ENCODE results near the gene NUDT7. TPM values are rescaled to one million over a fixed set of nuclear protein-coding genes. Genes with fewer than 3 reads are reported as not detected.

NUDT7 gene
- total and polyA plus RNA-seq, 5 donors from 2014 or later, result 4.8 to 21.6 (median 19.3) TPM

DNA sequence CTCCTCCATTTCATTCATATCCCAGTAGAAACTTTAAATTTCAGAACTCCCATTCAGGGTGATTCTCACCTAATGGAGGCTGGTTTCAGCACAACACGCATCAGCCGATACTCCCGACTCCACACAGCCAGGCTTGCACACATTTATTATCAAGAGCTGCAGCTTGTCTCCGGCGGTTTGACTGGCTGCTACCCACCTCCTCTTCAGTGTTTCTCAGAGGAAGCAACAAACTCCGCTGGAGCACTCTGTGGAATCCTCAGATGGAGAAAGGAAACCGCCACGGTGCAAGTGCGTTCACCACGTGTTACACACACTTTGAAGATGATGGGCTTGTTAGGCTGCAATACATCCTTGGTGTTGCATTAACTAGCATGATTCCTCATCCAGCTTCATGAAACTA is 39.7 kb upstream of the NUDT7 start:
- H3K36me3 Mint-ChIP-seq, result no peaks in the 10 kb centered on the region
- H3K4me3 Mint-ChIP-seq, result no peak overlapping the region
- ATAC-seq (ENCODE audit: low read depth in 2 of 2) (no peak), DNase-seq (no peak)
- peaks cover 0 to 1% (median 0%) of the 10 kb centered on the region in 7 donors for H3K9me3 Mint-ChIP-seq
- Histone ChIP-seq H3K36me3 (ENCODE audit: control insufficient read depth, insufficient read depth, low read length) (no peaks in the 10 kb centered on the region), H3K9me3 (ENCODE audit: control insufficient read depth in 2 of 2, low read length in 2 of 2) (no peaks in the 10 kb centered on the region), H3K27ac (ENCODE audit: insufficient read depth, low read length, poor library complexity, severe bottlenecking) (no peak overlapping the region), H3K4me3 (ENCODE audit: low read depth, low read length) (no peak overlapping the region), H3K4me1 (ENCODE audit: control insufficient read depth, insufficient read depth, low read length, poor library complexity, severe bottlenecking) (no peaks in the 10 kb centered on the region), H3K27me3 (ENCODE audit: control insufficient read depth, insufficient read depth, low read length) (no peaks in the 10 kb centered on the region)
- H3K4me1 Mint-ChIP-seq, result no peaks in the 10 kb centered on the region
- H3K27ac Mint-ChIP-seq, result no peak overlapping the region
- H3K27me3 Mint-ChIP-seq, result peaks cover under 1% of the 10 kb centered on the region

DNA sequence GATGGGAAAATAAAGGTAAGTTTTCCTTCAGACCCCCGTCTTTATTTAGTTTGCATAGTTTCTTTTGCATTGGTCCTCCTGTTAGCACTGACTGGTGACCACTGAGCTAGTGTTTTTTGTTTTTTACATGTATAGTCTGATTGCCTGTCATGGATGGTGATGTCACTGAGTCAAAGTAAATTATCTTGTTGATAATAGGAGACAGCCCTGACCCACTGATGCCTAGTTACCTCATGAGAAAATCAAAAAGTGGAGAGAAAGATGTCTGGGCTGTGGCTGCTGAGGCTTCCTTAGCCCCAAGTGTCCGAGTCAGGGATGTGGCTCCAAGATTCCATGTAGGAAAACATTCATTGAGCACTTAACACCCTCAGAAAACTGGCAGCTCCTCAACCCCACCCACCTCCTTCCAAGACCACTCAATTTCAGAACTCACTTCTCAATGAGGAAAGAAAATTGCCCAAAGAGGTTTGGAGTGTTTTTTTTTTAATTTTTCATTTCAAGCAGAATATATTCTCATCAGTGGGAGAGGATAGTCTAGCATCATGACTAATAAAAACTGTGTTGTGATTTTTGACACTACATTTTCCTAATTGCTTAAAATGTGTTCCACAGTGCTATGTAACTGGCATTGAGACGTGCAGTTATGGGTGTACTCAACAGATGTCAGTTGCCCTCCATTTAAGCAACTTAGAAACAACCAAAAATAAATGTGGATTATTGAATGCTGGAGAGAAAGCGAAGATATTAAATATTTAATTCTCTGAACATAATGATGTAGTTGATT is 38.7 kb upstream of the NUDT7 start:
- H3K27ac ChIP-seq (ENCODE audit: insufficient read depth, low read length, poor library complexity, severe bottlenecking), result no peak overlapping the region
- Mint-ChIP-seq H3K4me3 (no peak overlapping the region), H3K9me3 (peaks cover 0 to 1% (median 0%) of the 10 kb centered on the region in 7 donors), H3K27me3 (peaks cover 7% of the 10 kb centered on the region), H3K36me3 (no peaks in the 10 kb centered on the region), H3K27ac (no peak overlapping the region), H3K4me1 (no peaks in the 10 kb centered on the region)
- H3K4me1 ChIP-seq (ENCODE audit: control insufficient read depth, insufficient read depth, low read length, poor library complexity, severe bottlenecking), result no peaks in the 10 kb centered on the region
- no peak for DNase-seq
- ATAC-seq (ENCODE audit: low read depth in 2 of 2), result no peak
- no peak overlapping the region for H3K4me3 ChIP-seq (ENCODE audit: low read depth, low read length)
- H3K36me3 ChIP-seq (ENCODE audit: control insufficient read depth, insufficient read depth, low read length), result no peaks in the 10 kb centered on the region
- no peaks in the 10 kb centered on the region for H3K9me3 ChIP-seq (ENCODE audit: control insufficient read depth in 2 of 2, low read length in 2 of 2)
- no peaks in the 10 kb centered on the region for H3K27me3 ChIP-seq (ENCODE audit: control insufficient read depth, insufficient read depth, low read length)

GRCh38 chr16:77684181-77684526 is 38.2 kb upstream of the NUDT7 start:
- Mint-ChIP-seq H3K4me1 (no peaks in the 10 kb centered on the region), H3K27me3 (peaks cover 7% of the 10 kb centered on the region), H3K4me3 (no peak overlapping the region), H3K36me3 (no peaks in the 10 kb centered on the region), H3K27ac (no peak overlapping the region), H3K9me3 (peaks cover 0 to 1% (median 0%) of the 10 kb centered on the region in 7 donors)
- Histone ChIP-seq H3K36me3 (ENCODE audit: control insufficient read depth, insufficient read depth, low read length) (no peaks in the 10 kb centered on the region), H3K4me3 (ENCODE audit: low read depth, low read length) (no peak overlapping the region), H3K27ac (ENCODE audit: insufficient read depth, low read length, poor library complexity, severe bottlenecking) (no peak overlapping the region), H3K9me3 (ENCODE audit: control insufficient read depth in 2 of 2, low read length in 2 of 2) (no peaks in the 10 kb centered on the region), H3K4me1 (ENCODE audit: control insufficient read depth, insufficient read depth, low read length, poor library complexity, severe bottlenecking) (no peaks in the 10 kb centered on the region), H3K27me3 (ENCODE audit: control insufficient read depth, insufficient read depth, low read length) (no peaks in the 10 kb centered on the region)
- DNase-seq (no peak), ATAC-seq (ENCODE audit: low read depth in 2 of 2) (no peak)

- Histone ChIP-seq H3K27me3 (ENCODE audit: control insufficient read depth, insufficient read depth, low read length) (no peaks in the 10 kb centered on the region), H3K9me3 (ENCODE audit: control insufficient read depth in 2 of 2, low read length in 2 of 2) (no peaks in the 10 kb centered on the region), H3K27ac (ENCODE audit: insufficient read depth, low read length, poor library complexity, severe bottlenecking) (no peak overlapping the region), H3K4me3 (ENCODE audit: low read depth, low read length) (no peak overlapping the region), H3K4me1 (ENCODE audit: control insufficient read depth, insufficient read depth, low read length, poor library complexity, severe bottlenecking) (no peaks in the 10 kb centered on the region), H3K36me3 (ENCODE audit: control insufficient read depth, insufficient read depth, low read length) (no peaks in the 10 kb centered on the region)
- no peak for DNase-seq
- Mint-ChIP-seq H3K9me3 (peaks cover 0 to 2% (median 0%) of the 10 kb centered on the region in 7 donors), H3K4me3 (no peak overlapping the region), H3K27me3 (peaks cover 19% of the 10 kb centered on the region), H3K27ac (no peak overlapping the region), H3K36me3 (no peaks in the 10 kb centered on the region), H3K4me1 (no peaks in the 10 kb centered on the region)
- ATAC-seq (ENCODE audit: low read depth in 2 of 2), result no peak
These were observed 35.9 kb upstream of the NUDT7 start for GRCh38 chr16:77686385-77686784.

DNA sequence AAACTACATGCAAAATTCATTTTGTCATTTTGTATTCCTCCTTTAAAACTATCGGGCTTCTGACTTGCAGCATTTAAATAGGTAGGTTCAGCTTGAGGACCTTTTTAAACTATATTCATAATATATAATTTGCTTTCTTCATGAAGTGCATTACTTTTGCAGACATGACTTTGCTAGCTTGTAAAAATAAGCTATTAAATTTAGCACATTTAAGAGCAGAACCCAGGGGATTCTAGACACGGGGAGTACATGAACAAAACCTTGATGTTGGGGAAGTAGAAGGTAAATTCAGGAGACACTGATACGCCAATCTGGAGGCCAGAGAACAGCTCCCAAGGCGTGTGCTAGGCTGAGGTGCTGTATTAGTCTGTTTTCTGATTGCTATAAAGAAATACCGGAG is 32.3 kb upstream of the NUDT7 start:
- no peaks in the 10 kb centered on the region for H3K27me3 ChIP-seq (ENCODE audit: control insufficient read depth, insufficient read depth, low read length)
- no peaks in the 10 kb centered on the region for H3K36me3 ChIP-seq (ENCODE audit: control insufficient read depth, insufficient read depth, low read length)
- H3K27ac Mint-ChIP-seq, result no peak overlapping the region
- no peak overlapping the region for H3K27ac ChIP-seq (ENCODE audit: insufficient read depth, low read length, poor library complexity, severe bottlenecking)
- H3K4me1 Mint-ChIP-seq, result no peaks in the 10 kb centered on the region
- no peak overlapping the region for H3K4me3 ChIP-seq (ENCODE audit: low read depth, low read length)
- no peaks in the 10 kb centered on the region for H3K4me1 ChIP-seq (ENCODE audit: control insufficient read depth, insufficient read depth, low read length, poor library complexity, severe bottlenecking)
- DNase-seq, result no peak
- H3K4me3 Mint-ChIP-seq, result no peak overlapping the region
- peaks cover 0 to 4% (median 0%) of the 10 kb centered on the region in 7 donors for H3K9me3 Mint-ChIP-seq
- H3K36me3 Mint-ChIP-seq, result no peaks in the 10 kb centered on the region
- no peak for ATAC-seq (ENCODE audit: low read depth in 2 of 2)
- no peaks in the 10 kb centered on the region for H3K9me3 ChIP-seq (ENCODE audit: control insufficient read depth in 2 of 2, low read length in 2 of 2)
- H3K27me3 Mint-ChIP-seq, result peaks cover 24% of the 10 kb centered on the region

DNA sequence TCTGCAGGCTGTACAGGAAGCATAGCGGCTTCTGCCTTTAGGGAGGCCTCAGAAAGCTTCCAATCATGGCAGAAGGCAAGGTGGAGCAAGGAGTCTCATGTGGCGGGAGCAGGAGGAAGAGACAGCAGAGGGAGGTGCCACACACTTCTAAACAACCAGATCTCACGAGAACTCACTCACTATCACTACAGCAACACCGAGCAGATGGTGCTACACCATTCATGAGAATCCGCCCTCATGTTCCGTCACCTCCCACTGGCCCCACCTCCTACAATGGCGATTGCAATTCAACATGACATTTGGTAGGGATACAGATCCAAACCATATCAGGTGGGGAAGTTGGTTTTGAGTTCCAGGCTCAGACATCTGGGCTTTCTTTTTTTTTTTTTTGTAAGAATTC is 31.9 kb upstream of the NUDT7 start:
- ATAC-seq (ENCODE audit: low read depth in 2 of 2) (no peak), DNase-seq (no peak)
- no peaks in the 10 kb centered on the region for H3K36me3 ChIP-seq (ENCODE audit: control insufficient read depth, insufficient read depth, low read length)
- Mint-ChIP-seq H3K36me3 (no peaks in the 10 kb centered on the region), H3K4me1 (no peaks in the 10 kb centered on the region), H3K27ac (no peak overlapping the region), H3K27me3 (peaks cover 24% of the 10 kb centered on the region), H3K9me3 (peaks cover 0 to 4% (median 0%) of the 10 kb centered on the region in 7 donors), H3K4me3 (no peak overlapping the region)
- H3K9me3 ChIP-seq (ENCODE audit: control insufficient read depth in 2 of 2, low read length in 2 of 2), result no peaks in the 10 kb centered on the region
- no peaks in the 10 kb centered on the region for H3K27me3 ChIP-seq (ENCODE audit: control insufficient read depth, insufficient read depth, low read length)
- H3K27ac ChIP-seq (ENCODE audit: insufficient read depth, low read length, poor library complexity, severe bottlenecking), result no peak overlapping the region
- no peaks in the 10 kb centered on the region for H3K4me1 ChIP-seq (ENCODE audit: control insufficient read depth, insufficient read depth, low read length, poor library complexity, severe bottlenecking)
- no peak overlapping the region for H3K4me3 ChIP-seq (ENCODE audit: low read depth, low read length)

DNA sequence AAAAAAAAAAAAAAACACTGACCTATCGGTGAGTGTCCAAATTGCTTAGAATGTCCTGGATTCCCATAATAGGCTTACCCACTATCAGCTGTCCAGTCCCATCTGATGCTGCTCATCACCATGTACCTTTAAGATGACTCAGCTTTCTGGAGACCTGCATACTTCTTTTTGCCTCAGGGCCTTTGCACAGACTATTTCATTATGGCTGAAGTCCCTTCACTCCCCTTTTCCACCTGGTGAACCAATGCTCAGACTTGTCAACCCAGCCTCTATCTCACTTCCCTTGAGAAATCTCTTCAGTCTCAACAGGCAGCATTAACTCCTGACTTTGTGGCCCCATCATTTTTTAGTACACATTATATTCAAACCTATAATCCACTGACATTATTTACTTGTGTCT is 29.7 kb upstream of the NUDT7 start:
- Mint-ChIP-seq H3K27me3 (peaks cover 23% of the 10 kb centered on the region), H3K9me3 (peaks cover 0 to 4% (median 0%) of the 10 kb centered on the region in 7 donors), H3K36me3 (no peaks in the 10 kb centered on the region), H3K4me1 (no peaks in the 10 kb centered on the region), H3K4me3 (no peak overlapping the region), H3K27ac (no peak overlapping the region)
- ATAC-seq (ENCODE audit: low read depth in 2 of 2), result no peak
- Histone ChIP-seq H3K27me3 (ENCODE audit: control insufficient read depth, insufficient read depth, low read length) (no peaks in the 10 kb centered on the region), H3K36me3 (ENCODE audit: control insufficient read depth, insufficient read depth, low read length) (no peaks in the 10 kb centered on the region), H3K9me3 (ENCODE audit: control insufficient read depth in 2 of 2, low read length in 2 of 2) (no peaks in the 10 kb centered on the region), H3K27ac (ENCODE audit: insufficient read depth, low read length, poor library complexity, severe bottlenecking) (no peak overlapping the region), H3K4me1 (ENCODE audit: control insufficient read depth, insufficient read depth, low read length, poor library complexity, severe bottlenecking) (no peaks in the 10 kb centered on the region), H3K4me3 (ENCODE audit: low read depth, low read length) (no peak overlapping the region)
- no peak for DNase-seq

- Mint-ChIP-seq H3K4me1 (no peaks in the 10 kb centered on the region), H3K4me3 (no peak overlapping the region), H3K27me3 (peaks cover 14% of the 10 kb centered on the region), H3K36me3 (no peaks in the 10 kb centered on the region), H3K9me3 (peaks cover 0 to 2% (median 0%) of the 10 kb centered on the region in 7 donors), H3K27ac (no peak overlapping the region)
- H3K36me3 ChIP-seq (ENCODE audit: control insufficient read depth, insufficient read depth, low read length), result no peaks in the 10 kb centered on the region
- ATAC-seq (ENCODE audit: low read depth in 2 of 2), result no peak
- H3K4me1 ChIP-seq (ENCODE audit: control insufficient read depth, insufficient read depth, low read length, poor library complexity, severe bottlenecking), result no peaks in the 10 kb centered on the region
- peaks cover 4% of the 10 kb centered on the region for H3K27me3 ChIP-seq (ENCODE audit: control insufficient read depth, insufficient read depth, low read length)
- no peak for DNase-seq
- H3K27ac ChIP-seq (ENCODE audit: insufficient read depth, low read length, poor library complexity, severe bottlenecking), result no peak overlapping the region
- H3K4me3 ChIP-seq (ENCODE audit: low read depth, low read length), result no peak overlapping the region
- H3K9me3 ChIP-seq (ENCODE audit: control insufficient read depth in 2 of 2, low read length in 2 of 2), result no peaks in the 10 kb centered on the region
These were observed 26.2 kb upstream of the NUDT7 start for GRCh38 chr16:77696149-77696548.

Data from CD4-positive, CD25-positive, alpha-beta regulatory T cell (primary cell).